ENCODE data around the gene AKR1C3. TPM values are rescaled to one million over a fixed set of nuclear protein-coding genes. Genes with fewer than 3 reads are reported as not detected.
"Not testable (repeated sequence)": the region's sequence is repeated elsewhere in the genome, so short reads cannot be mapped to it uniquely, and the experiment has no call there.

The AKR1C3 gene
- 10 to 100 TPM; 14.6 to 14.7 TPM for total RNA-seq
- polyA plus RNA-seq, result 1 to 10 TPM in 1 of 3 donors, under 1 TPM in 2; 0.67 to 5.9 (median 0.91) TPM
- 0 to 8.4 (median 0.55) reads per million in 6 experiments for total RNA-seq

DNA sequence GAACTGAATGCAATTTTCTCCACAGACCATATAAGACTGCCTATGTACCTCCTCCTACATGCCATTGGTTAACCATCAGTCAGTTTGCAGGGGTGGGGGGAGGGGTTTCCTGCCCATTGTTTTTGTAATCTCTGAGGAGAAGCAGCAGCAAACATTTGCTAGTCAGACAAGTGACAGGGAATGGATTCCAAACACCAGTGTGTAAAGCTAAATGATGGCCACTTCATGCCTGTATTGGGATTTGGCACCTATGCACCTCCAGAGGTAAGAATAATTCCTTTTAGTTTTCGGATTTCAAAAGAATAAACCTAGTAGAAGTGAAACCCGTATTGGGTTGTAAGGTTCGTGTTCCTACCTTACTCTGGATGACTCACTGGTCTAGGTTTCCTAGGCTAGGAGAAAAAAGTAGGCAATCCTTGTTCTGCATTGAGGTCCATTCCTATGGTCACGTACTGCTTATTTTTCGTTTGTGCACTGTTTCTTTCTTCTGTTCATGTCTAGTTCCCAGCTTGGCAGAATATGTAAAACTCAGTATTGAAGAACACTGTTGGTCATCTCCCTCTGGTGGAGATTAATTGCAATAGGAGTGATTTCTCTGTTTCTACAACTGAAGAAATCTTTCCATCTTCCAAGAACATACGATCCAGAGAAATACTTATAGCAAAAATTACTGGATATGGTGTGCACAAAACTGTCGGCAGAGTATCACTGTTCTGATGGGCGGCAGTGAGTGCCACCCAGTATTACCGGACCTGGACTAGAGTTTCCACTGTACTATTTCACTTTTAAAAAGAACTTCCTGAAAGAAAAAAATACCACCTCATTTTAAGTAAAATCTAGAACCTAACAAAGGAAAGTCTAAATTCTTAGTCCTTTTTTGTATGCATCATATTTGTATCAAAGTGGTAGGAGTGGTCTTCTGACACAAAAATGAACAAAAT lies at the start of gene AKR1C3:
TSS of gene AKR1C3 (plus strand) at position 150 of the 941 bp plus-strand sequence. CDS start at position 181, 31 bp downstream.
- ATAC-seq (peak; percentile 49 to 72), DNase-seq (peak in 3 of 10 donors; percentile 13 to 36 (median 32))
- H3K9me3 Mint-ChIP-seq, result peaks cover 2 to 17% (median 9%) of the 10 kb centered on the region in 9 donors
- POLR2A ChIA-PET, result interaction anchor here (0.6 kb wide), 1 partner anchor 198 kb away, joined by 3 read pairs; no protein-coding TSS in a partner anchor
- H3K36me3 Mint-ChIP-seq, result peaks cover 2 to 5% (median 2%) of the 10 kb centered on the region in 3 donors
- peak within 1 kb of the TSS; percentile 33 to 84 (median 76) for H3K4me3 Mint-ChIP-seq
- H3K4me1 Mint-ChIP-seq, result peaks cover 0 to 8% (median 5%) of the 10 kb centered on the region in 4 donors
- H3K27ac Mint-ChIP-seq, result peak within 1 kb of the TSS in 4 of 10 donors; percentile 23 to 75 (median 48)
- peaks cover 0 to 26% (median 6%) of the 10 kb centered on the region in 5 donors for H3K27me3 Mint-ChIP-seq

DNA sequence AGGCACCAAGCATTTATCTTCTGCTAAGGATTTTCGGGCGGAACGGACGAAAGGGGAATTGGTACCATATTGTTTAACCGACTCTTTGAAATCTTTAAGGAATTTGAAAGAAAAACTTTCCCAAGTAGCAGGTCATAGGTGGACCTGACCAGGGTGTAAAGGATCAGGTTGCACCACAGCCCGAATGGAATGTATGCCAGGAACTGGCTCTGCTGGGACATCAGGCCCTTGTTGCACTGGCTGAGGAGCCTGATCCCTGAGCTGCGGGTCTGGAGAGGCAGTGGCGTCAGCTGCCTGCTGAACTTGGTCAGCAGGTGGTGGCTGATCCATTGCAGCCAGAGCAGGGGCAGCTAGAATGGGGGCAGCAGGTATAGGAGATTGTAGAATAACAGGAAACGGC lies 49.1 kb upstream of the AKR1C3 start:
- Mint-ChIP-seq H3K4me3 (no peak overlapping the region), H3K36me3 (no peaks in the 10 kb centered on the region), H3K27me3 (peaks cover 0 to 10% (median 0%) of the 10 kb centered on the region in 5 donors), H3K4me1 (peaks cover 0 to 6% (median 0%) of the 10 kb centered on the region in 4 donors), H3K27ac (peak overlapping the region in 1 of 10 donors; percentile 60), H3K9me3 (peaks cover 0 to 10% (median 0%) of the 10 kb centered on the region in 9 donors)
- DNase-seq (no peak), ATAC-seq (no peak)
- POLR2A ChIA-PET, result no interaction called here

DNA sequence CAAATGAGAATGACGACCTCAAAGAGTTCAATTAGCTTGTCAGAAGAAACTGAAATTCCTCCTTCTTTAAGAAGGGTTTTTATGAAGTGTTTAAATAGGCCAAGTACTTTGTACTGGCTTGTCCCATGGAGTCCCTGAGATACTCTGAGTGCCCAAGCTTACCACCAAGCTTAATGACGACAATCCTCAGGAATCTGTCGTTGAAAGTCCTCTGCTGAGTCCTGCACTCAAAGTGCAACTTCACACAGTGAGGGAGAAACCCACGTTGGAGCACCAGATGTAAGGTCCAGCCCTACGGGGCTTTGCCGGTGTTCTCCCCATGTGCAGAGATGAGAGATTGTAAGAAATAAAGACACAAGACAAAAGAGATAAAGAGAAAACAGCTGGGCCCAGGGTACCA lies 47.8 kb upstream of the AKR1C3 start:
- ATAC-seq, result no peak
- Mint-ChIP-seq H3K27ac (no peak overlapping the region), H3K4me1 (peaks cover 0 to under 1% (median 0%) of the 10 kb centered on the region in 4 donors), H3K27me3 (peaks cover 0 to 4% (median 0%) of the 10 kb centered on the region in 5 donors), H3K4me3 (no peak overlapping the region), H3K36me3 (no peaks in the 10 kb centered on the region), H3K9me3 (peaks cover 0 to 10% (median 0%) of the 10 kb centered on the region in 9 donors)
- DNase-seq, result no peak
- POLR2A ChIA-PET, result no interaction called here

DNA sequence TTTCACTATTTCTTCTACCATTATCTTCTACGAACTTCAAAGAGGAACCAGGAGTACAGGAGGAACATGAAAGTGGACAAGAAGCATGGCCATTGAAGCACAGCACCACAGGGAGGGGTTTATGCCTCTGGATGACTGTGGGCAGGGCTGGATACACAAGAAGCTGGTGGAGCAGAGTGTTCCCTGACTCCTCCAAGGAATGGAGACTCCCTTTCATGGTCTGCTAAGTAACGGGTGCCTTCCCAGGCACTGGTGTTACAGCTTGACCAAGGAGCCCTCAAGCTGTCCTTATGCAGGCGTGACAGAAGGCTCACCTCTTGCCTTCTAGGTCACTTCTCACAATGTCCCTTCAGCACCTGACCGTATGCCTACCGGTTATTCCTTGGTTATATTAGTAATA lies 47.2 kb upstream of the AKR1C3 start:
- not testable (repeated sequence) for H3K27ac Mint-ChIP-seq, H3K9me3 Mint-ChIP-seq, ATAC-seq, H3K4me3 Mint-ChIP-seq, H3K36me3 Mint-ChIP-seq, H3K27me3 Mint-ChIP-seq, DNase-seq, H3K4me1 Mint-ChIP-seq
- POLR2A ChIA-PET, result interaction anchor here (0.5 kb wide), 1 partner anchor 241 kb away, joined by 3 read pairs; no protein-coding TSS in a partner anchor

DNA sequence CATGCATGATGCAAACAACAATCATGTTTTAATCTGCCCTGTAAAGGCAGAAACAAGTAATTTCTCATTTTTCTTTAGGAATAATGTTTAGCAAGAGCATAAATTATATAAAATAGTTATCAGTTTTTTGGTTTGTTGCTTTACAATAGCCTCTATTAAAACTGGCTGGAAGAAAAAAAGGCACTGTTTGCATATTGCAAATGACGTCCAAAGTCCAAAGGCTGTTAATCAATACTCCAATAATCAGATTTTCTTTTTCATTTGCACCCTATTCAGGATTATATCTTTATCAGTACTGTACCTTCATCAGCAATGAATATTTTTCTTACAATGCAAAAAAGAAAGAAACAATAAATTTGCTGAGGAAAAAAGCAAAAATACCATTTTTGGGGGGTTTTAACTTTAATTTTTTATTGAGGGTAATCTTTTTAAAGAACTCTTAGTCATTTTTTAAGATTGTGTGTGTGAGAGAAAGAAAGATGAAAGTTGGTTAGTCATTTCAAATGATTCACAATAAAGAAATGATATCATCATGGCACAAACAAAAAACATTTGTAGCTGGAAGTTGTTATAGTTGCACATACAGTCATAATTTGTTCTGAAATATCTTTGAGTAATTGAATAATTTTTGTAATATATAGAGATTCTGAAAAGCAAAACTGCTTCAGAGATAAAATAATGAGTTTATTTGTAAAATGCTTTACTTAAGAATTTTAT lies 46.1 kb upstream of the AKR1C3 start:
- H3K27ac Mint-ChIP-seq, result no peak overlapping the region
- H3K36me3 Mint-ChIP-seq, result no peaks in the 10 kb centered on the region
- DNase-seq, result no peak
- no peak overlapping the region for H3K4me3 Mint-ChIP-seq
- H3K27me3 Mint-ChIP-seq, result peaks cover 0 to 4% (median 0%) of the 10 kb centered on the region in 5 donors
- POLR2A ChIA-PET, result no interaction called here
- ATAC-seq, result no peak
- H3K4me1 Mint-ChIP-seq, result no peaks in the 10 kb centered on the region
- peaks cover 0 to 10% (median 0%) of the 10 kb centered on the region in 9 donors for H3K9me3 Mint-ChIP-seq

DNA sequence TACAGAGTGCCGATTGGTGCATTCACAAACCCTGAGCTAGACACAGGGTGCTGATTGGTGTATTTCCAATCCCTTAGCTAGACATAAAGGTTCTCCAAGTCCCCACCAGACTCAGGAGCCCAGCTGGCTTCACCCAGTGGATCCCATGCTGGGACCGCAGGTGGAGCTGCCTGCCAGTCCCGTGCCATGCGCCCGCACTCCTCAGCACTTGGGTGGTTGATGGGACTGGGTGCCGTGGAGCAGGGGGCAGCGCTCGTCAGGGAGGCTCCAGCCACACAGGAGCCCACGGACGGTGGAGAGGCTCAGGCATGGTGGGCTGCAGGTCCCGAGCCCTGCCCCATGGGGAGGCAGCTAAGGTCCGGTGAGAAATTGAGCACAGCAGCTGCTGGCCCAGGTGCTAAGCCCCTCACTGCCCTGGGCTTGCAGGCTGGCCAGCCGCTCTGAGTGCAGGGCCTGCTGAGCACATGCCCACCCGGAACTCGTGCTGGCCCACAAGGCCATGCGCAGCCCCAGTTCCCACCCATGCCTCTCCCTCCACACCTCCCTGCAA lies 41.2 kb upstream of the AKR1C3 start:
- DNase-seq, ATAC-seq, POLR2A ChIA-PET, H3K4me1 Mint-ChIP-seq, H3K4me3 Mint-ChIP-seq, H3K27ac Mint-ChIP-seq, H3K9me3 Mint-ChIP-seq, H3K36me3 Mint-ChIP-seq, H3K27me3 Mint-ChIP-seq: not testable (repeated sequence)

DNA sequence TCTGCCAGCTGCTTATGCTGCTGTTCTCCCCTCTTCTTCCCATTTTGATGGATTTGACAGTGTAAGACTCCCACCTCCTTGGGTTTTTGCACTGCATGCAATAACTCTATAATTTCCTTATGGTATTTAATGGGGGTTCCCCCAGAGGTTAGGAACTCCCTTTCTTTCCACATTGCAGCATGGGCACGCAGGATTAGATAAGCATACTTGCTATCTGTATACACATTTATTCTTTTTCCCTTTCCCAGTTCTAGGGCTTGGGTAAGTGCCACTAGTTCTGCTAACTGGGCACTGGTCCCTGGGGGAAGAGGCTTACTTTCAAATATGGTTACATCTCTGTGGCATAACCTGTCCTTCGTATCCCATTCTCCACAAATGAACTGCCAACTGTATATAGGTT lies 39.4 kb upstream of the AKR1C3 start:
- POLR2A ChIA-PET, H3K4me3 Mint-ChIP-seq, ATAC-seq, H3K36me3 Mint-ChIP-seq, H3K9me3 Mint-ChIP-seq, DNase-seq, H3K27me3 Mint-ChIP-seq, H3K27ac Mint-ChIP-seq, H3K4me1 Mint-ChIP-seq: not testable (repeated sequence)

DNA sequence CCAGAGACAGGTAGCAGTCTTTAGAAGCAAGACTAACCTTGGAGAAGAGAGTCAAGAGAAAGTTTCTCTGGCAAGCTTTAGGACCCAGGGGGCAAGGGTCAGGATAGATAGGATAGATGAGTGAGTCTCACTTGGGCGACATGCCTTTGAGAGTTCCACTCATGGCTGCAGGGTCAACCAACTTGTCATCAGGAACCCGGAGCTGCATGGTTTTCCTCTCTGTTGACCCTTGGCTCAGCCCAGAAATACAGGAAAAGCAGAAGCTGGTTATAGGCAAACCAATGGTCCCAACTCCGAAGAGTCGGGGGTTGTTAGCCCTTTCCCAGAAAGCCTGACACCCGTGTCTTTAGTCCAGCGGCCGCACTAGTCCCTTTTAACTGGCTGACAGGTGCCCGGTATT lies 34.9 kb upstream of the AKR1C3 start:
- H3K27me3 Mint-ChIP-seq, POLR2A ChIA-PET, DNase-seq, H3K4me1 Mint-ChIP-seq, H3K27ac Mint-ChIP-seq, H3K36me3 Mint-ChIP-seq, H3K9me3 Mint-ChIP-seq, H3K4me3 Mint-ChIP-seq, ATAC-seq: not testable (repeated sequence)

DNA sequence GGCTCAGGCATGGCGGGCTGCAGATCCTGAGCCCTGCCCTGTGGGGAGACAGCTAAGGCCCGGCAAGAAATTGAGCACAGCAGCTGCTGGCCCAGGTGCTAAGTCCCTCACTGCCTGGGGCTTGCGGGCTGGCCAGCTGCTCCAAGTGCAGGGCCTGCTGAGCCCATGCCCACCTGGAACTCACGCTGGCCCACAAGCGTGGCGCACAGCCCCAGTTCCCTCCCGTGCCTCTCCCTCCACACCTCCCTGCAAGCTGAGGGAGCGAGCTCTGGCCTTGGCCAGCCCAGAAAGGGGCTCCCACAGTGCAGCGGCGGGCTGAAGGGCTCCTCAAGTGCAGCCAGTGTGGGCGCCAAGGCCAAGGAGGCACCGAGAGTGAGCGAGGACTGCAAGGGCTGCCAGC lies 33.4 kb upstream of the AKR1C3 start:
- POLR2A ChIA-PET, H3K27ac Mint-ChIP-seq, H3K4me3 Mint-ChIP-seq, H3K9me3 Mint-ChIP-seq, H3K4me1 Mint-ChIP-seq, H3K36me3 Mint-ChIP-seq, DNase-seq, H3K27me3 Mint-ChIP-seq, ATAC-seq: not testable (repeated sequence)

DNA sequence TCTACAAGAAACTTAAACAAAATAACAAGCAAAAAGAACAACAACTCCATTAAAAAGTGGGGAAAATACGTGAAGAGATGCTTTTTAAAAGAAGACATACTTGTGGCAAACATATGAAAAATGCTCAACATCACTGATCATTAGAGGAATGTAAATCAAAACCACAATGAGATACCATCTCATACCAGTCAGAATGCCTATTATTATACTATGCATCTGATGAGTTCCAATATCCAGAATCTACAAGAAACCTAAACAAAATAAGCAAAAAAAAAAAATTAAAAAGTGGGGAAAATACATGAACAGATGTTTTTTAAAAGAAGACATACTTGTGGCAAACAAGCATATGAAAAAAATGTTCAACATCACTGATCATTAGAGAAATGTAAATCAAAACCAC lies 29.6 kb upstream of the AKR1C3 start:
- DNase-seq (no peak), ATAC-seq (no peak)
- Mint-ChIP-seq H3K4me3 (no peak overlapping the region), H3K4me1 (no peaks in the 10 kb centered on the region), H3K27ac (no peak overlapping the region), H3K36me3 (no peaks in the 10 kb centered on the region), H3K27me3 (peaks cover 0 to 3% (median 0%) of the 10 kb centered on the region in 5 donors), H3K9me3 (peaks cover 0 to 4% (median 0%) of the 10 kb centered on the region in 9 donors)
- POLR2A ChIA-PET, result no interaction called here

DNA sequence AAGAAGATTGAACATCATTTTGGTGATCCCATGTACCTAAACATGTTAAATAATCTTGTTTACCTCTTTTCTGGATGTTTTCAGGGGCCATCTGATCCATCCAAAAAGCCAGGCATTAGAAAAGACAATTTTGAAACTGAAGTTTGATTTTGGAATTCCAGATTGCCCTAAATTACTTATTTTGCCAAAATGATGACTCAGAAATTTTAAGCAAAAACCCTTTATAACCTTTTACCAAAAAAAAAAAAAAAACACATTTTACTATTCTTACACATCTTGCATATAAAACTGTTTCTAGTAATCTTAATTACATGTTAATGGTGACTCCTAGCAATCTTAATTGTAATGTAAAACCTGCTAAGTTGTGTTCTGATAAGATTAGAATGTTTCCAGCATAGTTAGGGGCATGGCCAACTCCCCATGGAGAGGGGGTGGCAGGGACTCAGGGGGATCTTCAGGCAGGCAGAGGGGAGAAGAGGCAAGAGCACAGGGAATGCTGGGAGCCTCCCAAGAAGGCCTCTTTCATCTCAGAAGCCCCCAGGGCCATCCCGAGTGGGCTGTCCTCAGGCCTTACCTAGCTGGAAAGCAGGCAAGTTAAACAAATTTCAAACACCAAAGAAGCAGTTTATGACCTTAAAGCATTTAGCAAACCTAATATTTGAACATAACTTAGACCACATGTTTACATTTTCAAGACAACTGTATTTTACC lies 25.8 kb upstream of the AKR1C3 start:
- no peak for ATAC-seq
- no peaks in the 10 kb centered on the region for H3K27me3 Mint-ChIP-seq
- peaks cover 0 to 9% (median 0%) of the 10 kb centered on the region in 9 donors for H3K9me3 Mint-ChIP-seq
- POLR2A ChIA-PET, result no interaction called here
- H3K36me3 Mint-ChIP-seq, result peaks cover 0 to 5% (median 3%) of the 10 kb centered on the region in 3 donors
- no peak overlapping the region for H3K4me3 Mint-ChIP-seq
- H3K27ac Mint-ChIP-seq, result peak overlapping the region in 1 of 10 donors; percentile 31
- DNase-seq, result no peak
- H3K4me1 Mint-ChIP-seq, result no peaks in the 10 kb centered on the region

All from naive thymus-derived CD8-positive, alpha-beta T cell (primary cell).